ENCODE measurements around the gene POFUT1. TPM values are rescaled to one million over a fixed set of nuclear protein-coding genes. Genes with fewer than 3 reads are reported as not detected.
A peak's percentile ranks its signal among the peaks of the same experiment; 100 is the strongest.

POFUT1 gene
- total and polyA plus RNA-seq, 2 experiments from 2014 or later: 9.3 to 34.0 TPM

- H3K4me1 Mint-ChIP-seq: peaks cover 49% of the 10 kb centered on the region
- peak overlapping the region; percentile 100 for H3K4me3 ChIP-seq
- peaks cover 95% of the 10 kb centered on the region for H3K79me2 ChIP-seq (replicated peaks; ENCODE audit: insufficient read depth)
- peak overlapping the region; percentile 25 for H3K27ac Mint-ChIP-seq
- H3K36me3 Mint-ChIP-seq (ENCODE audit: low read depth): peaks cover 34% of the 10 kb centered on the region
- H3K4me3 Mint-ChIP-seq: peak overlapping the region; percentile 95
- no peak overlapping the region for H2AFZ ChIP-seq
- H3F3A ChIP-seq (replicated peaks; ENCODE audit: low read depth): peaks cover 24% of the 10 kb centered on the region; the same call in 1 of the 2 replicates
- ATAC-seq (no peak), DNase-seq (ENCODE audit: low spot score) (no peak)
- peak overlapping the region; percentile 100 for H3K4me2 ChIP-seq
- TF ChIP-seq NANOG (IDR thresholded peaks at IDR 0.05; ENCODE audit: borderline replicate concordance): no peak
- TF ChIP-seq STAT1 (IDR thresholded peaks at IDR 0.05; ENCODE audit: unreplicated experiment): no peak
- TF ChIP-seq ZNF114 (CRISPR knock-in tag; IDR thresholded peaks at IDR 0.05): no peak
- TF ChIP-seq REST (IDR thresholded peaks at IDR 0.05; ENCODE audit: unreplicated experiment): no peak
- H3K27me3 ChIP-seq (ENCODE audit: insufficient read depth): no peaks in the 10 kb centered on the region
- H3K9me3 Mint-ChIP-seq: no peaks in the 10 kb centered on the region
- H3K9me2 ChIP-seq (ENCODE audit: insufficient read depth): no peaks in the 10 kb centered on the region
- peaks cover 23% of the 10 kb centered on the region for H3K36me3 ChIP-seq (ENCODE audit: insufficient read depth)
- peak overlapping the region; percentile 4; the same call in 1 of the 2 replicates for H3K27ac ChIP-seq (ENCODE audit: low read depth)
- H4K20me1 ChIP-seq (replicated peaks; ENCODE audit: insufficient read depth): peaks cover 55% of the 10 kb centered on the region
- peaks cover 8% of the 10 kb centered on the region for H3K27me3 Mint-ChIP-seq (ENCODE audit: insufficient read depth, low read depth, poor library complexity)
- peaks cover 44% of the 10 kb centered on the region for H3K4me1 ChIP-seq (ENCODE audit: insufficient read depth)
Measured at GRCh38 chr20:32205110-32205842, 2.4 kb upstream of the POFUT1 start.

DNA sequence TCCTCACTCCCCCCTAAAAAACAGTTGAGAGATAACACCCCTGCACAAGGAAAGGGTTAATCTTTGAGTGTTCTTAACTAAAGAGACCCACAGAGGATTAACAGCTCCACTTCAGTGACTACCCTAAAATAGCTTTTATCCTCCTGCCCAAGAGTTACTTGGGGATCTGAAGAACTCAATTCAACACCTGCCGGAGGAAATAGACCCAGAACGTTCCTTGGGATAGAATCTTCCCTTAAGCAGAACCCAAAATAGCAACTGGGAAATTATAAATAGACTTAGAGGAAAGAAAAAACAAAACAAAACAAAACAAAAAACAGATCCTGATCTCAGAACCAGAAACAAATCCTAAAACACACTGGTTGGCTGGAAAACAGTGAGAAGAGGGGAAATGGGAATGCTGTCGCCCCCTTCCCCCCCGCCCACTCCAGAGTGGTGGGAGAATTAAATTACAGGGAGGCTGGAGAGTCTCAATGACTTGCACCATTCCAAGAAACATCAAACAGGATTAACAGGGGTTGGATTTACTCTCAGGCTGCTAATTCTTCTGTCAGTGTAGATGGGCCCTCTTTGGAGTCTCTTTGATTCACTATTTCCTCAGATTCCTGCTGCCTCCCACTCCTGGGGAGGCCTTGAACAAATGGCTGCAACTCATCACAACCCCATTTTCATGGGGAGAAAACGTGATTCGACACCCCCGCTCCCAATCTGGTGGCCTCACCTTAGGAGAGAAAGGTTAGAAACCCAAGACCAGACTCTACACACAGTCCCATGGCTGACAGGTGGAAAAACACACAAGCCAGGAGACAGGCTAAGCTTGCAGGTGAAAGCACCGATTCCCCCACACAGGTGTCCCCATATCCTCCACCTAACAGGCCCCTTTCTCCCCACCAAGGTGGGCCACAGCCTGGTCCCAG lies 1.6 kb upstream of the POFUT1 start:
- Histone ChIP-seq H3K4me3 (peak overlapping the region; percentile 100), H3K4me2 (peak overlapping the region; percentile 100), H3K27ac (ENCODE audit: low read depth) (peak overlapping the region; percentile 33; the same call in 1 of the 2 replicates), H4K20me1 (replicated peaks; ENCODE audit: insufficient read depth) (peaks cover 47% of the 10 kb centered on the region), H3F3A (replicated peaks; ENCODE audit: low read depth) (peaks cover 29% of the 10 kb centered on the region), H3K9me2 (ENCODE audit: insufficient read depth) (no peaks in the 10 kb centered on the region), H3K79me2 (replicated peaks; ENCODE audit: insufficient read depth) (peaks cover 94% of the 10 kb centered on the region), H3K27me3 (ENCODE audit: insufficient read depth) (no peaks in the 10 kb centered on the region), H2AFZ (no peak overlapping the region), H3K36me3 (ENCODE audit: insufficient read depth) (peaks cover 18% of the 10 kb centered on the region), H3K4me1 (ENCODE audit: insufficient read depth) (peaks cover 44% of the 10 kb centered on the region)
- Mint-ChIP-seq H3K36me3 (ENCODE audit: low read depth) (peaks cover 34% of the 10 kb centered on the region), H3K27me3 (ENCODE audit: insufficient read depth, low read depth, poor library complexity) (peaks cover 8% of the 10 kb centered on the region), H3K9me3 (no peaks in the 10 kb centered on the region), H3K4me3 (peak overlapping the region; percentile 95), H3K4me1 (peaks cover 49% of the 10 kb centered on the region), H3K27ac (peak overlapping the region; percentile 91)
- DNase-seq (ENCODE audit: low spot score) (no peak), ATAC-seq (no peak)
- TF ChIP-seq ETS1 (IDR thresholded peaks at IDR 0.05): no peak
- TF ChIP-seq CREB1 (CRISPR knock-in tag; IDR thresholded peaks at IDR 0.05; ENCODE audit: low read depth): no peak
- no peak for TF ChIP-seq EZH2 (IDR thresholded peaks at IDR 0.05; ENCODE audit: low read depth, unreplicated experiment)
- no peak for TF ChIP-seq EZH2phosphoT487 (IDR thresholded peaks at IDR 0.05; ENCODE audit: unreplicated experiment)
- TF ChIP-seq ZNF114 (CRISPR knock-in tag; IDR thresholded peaks at IDR 0.05): no peak

Measured in GM23338 (cell line).